Lung (tissue), 12 donors: ENCODE measurements around the gene CCL13. TPM values are rescaled to one million over a fixed set of nuclear protein-coding genes. Genes with fewer than 3 reads are reported as not detected.
A peak's percentile ranks its signal among the peaks of the same experiment; 100 is the strongest.

Experiments
- ATAC-seq: fragments of 200-7000 bp; cut with Tn5 transposase; one replicate; pipeline ENCODE4 v1.9.1; 2020; ENCODE audit warnings: moderate number of reproducible peaks; ENCODE audit not compliant: insufficient read depth, low FRiP score
- DNase-seq, 3 donors: peaks; one replicate each; pipeline ENCODE4 v3.0.0-alpha.2; 2013 to 2017
- H3K27ac ChIP-seq, 2 donors: one replicate each; pipeline ENCODE4 v1.5.1; 2013; ENCODE audit warnings: mild to moderate bottlenecking in 2 of 2, moderate library complexity in 2 of 2, control low read depth in 1 of 2, inconsistent platforms in 1 of 2, low read depth in 1 of 2, low read length in 1 of 2
- H3K27me3 ChIP-seq, 3 donors: one replicate each; pipeline ENCODE4 v1.5.1; 2013; ENCODE audit warnings: low read length in 2 of 3; ENCODE audit not compliant: control insufficient read depth in 3 of 3, insufficient read depth in 3 of 3
- H3K36me3 ChIP-seq, 4 donors: one replicate each; pipeline ENCODE4 v1.5.1; 2013; ENCODE audit warnings: low read length in 4 of 4, mild to moderate bottlenecking in 1 of 4, moderate library complexity in 1 of 4; ENCODE audit not compliant: control insufficient read depth in 4 of 4, insufficient read depth in 4 of 4
- H3K4me1 ChIP-seq, 5 donors: one replicate each; pipeline ENCODE4 v1.5.1; 2013; ENCODE audit warnings: low read length in 5 of 5, mild to moderate bottlenecking in 2 of 5, moderate library complexity in 1 of 5; ENCODE audit not compliant: control insufficient read depth in 5 of 5, insufficient read depth in 5 of 5
- H3K4me3 ChIP-seq: one replicate; pipeline ENCODE4 v1.5.1; 2013; ENCODE audit warnings: mild to moderate bottlenecking, control low read depth, moderate library complexity
- H3K9ac ChIP-seq, 2 donors: one replicate each; pipeline ENCODE4 v1.5.1; 2013; ENCODE audit warnings: low read length in 2 of 2, control low read depth in 1 of 2; ENCODE audit not compliant: insufficient read depth in 1 of 2
- H3K9me3 ChIP-seq, 4 donors: one replicate each; pipeline ENCODE4 v1.5.1; 2013; ENCODE audit warnings: low read length in 3 of 4, mild to moderate bottlenecking in 1 of 4, moderate library complexity in 1 of 4; ENCODE audit not compliant: control insufficient read depth in 4 of 4, insufficient read depth in 3 of 4
- CTCF ChIP-seq: IDR thresholded peaks from 2 replicates; pipeline ENCODE4 v1.5.1; 2012; ENCODE audit warnings: mild to moderate bottlenecking; ENCODE audit errors: control extremely low read depth, extremely low read depth
- WGBS, 2 donors: extraction: QIAGEN DNeasy Blood & Tissue Kit; methylation state at CpG; one replicate each; pipeline ENCODE4 v1.1.7; 2013; 5-methylcytosine and 5-hydroxymethylcytosine counted together
- polyA plus RNA-seq, 2 donors: library from polyadenylated mRNA; stranded (reverse); fragments of 200-250 nt; gene quantifications; one replicate each; pipeline ENCODE4 v1.2.1, GENCODE V29; 2013
- total RNA-seq, 2 donors: library from RNA; depleted of rRNA in 1 of 2; stranded (reverse); fragments of >200 nt in 1 of 2; gene quantifications; one replicate each; pipeline ENCODE4 v1.2.1, GENCODE V29; 2014 to 2021
- donor health status: control.
- donor health status: control.
- donor health status: Bipolar disorder and iron deficiency.
- donor health status: healthy.
- donor health status: DM: yes; HTN: yes; CAD: no.

CCL13 gene
- total and polyA plus RNA-seq, 4 donors: 2.5 to 4.6 (median 4.1) TPM

GRCh38 chr17:34361478-34362061 lies 5.3 kb downstream of the CCL13 start:
- Histone ChIP-seq H3K36me3 (no peaks in the 10 kb centered on the region), H3K9me3 (no peaks in the 10 kb centered on the region), H3K27me3 (peaks cover 0 to 2% (median 0%) of the 10 kb centered on the region in 3 donors), H3K4me3 (no peak overlapping the region), H3K27ac (no peak overlapping the region), H3K9ac (no peak overlapping the region), H3K4me1 (peaks cover 0 to 9% (median 0%) of the 10 kb centered on the region in 5 donors)
- ATAC-seq (peak; percentile 88), DNase-seq (peak; percentile 90 to 94 (median 92))
- peak; percentile 99 for TF ChIP-seq CTCF
- 26 to 28% methylated on average over 8 of the region's 8 CpGs for WGBS, 2 donors

- Histone ChIP-seq H3K27ac (no peak within 1 kb of the TSS), H3K27me3 (peaks cover 0 to 4% (median 0%) of the 10 kb centered on the region in 3 donors), H3K4me1 (peaks cover 0 to 12% (median 0%) of the 10 kb centered on the region in 5 donors), H3K4me3 (no peak within 1 kb of the TSS), H3K9me3 (no peaks in the 10 kb centered on the region), H3K36me3 (no peaks in the 10 kb centered on the region), H3K9ac (no peak within 1 kb of the TSS)
- no peak for DNase-seq
- TF ChIP-seq CTCF: no peak
- WGBS, 2 donors: 33 to 35% methylated on average over 5 of the region's 5 CpGs
- no peak for ATAC-seq
Measured at GRCh38 chr17:34363183-34363661, 6.9 kb downstream of the CCL13 start, which contains the start of gene CCL1. Gene CCL1 (minus strand): TSS chr17:34363233. CDS start chr17:34363161, 72 bp downstream.

DNA sequence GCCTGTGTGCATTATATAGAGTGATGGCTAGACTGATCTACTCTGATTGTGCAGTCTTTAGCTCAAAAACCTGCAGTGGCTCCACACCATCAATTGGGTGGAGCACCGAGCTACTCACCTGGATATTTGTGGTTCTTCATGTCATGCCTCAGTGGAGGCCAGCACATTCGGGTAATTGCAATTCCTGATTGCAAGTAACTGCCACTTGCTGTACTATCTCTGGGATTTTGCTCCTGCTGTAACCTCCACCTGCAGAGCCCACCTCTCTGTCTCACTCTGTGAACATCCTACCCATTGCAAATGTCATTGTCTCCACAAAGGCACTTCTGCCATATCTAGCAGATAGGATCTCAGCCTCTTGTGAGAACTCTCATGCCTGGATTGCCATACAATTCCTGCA lies 8.5 kb downstream of the CCL13 start:
- Histone ChIP-seq H3K4me1 (peaks cover 0 to 12% (median 0%) of the 10 kb centered on the region in 5 donors), H3K36me3 (no peaks in the 10 kb centered on the region), H3K9me3 (no peaks in the 10 kb centered on the region), H3K27ac (no peak overlapping the region), H3K27me3 (peaks cover 0 to 4% (median 0%) of the 10 kb centered on the region in 3 donors), H3K9ac (no peak overlapping the region), H3K4me3 (no peak overlapping the region)
- ATAC-seq (no peak), DNase-seq (no peak)
- 74 to 83% methylated on average over 2 of the region's 2 CpGs for WGBS, 2 donors
- TF ChIP-seq CTCF: no peak
